CD14-positive monocyte (primary cell): ENCODE measurements around the gene SOCS2. TPM values are rescaled to one million over a fixed set of nuclear protein-coding genes. Genes with fewer than 3 reads are reported as not detected.

ENCODE experiments used
- DNase-seq, 3 donors: peaks; one replicate each; pipeline ENCODE4 v3.0.0-alpha.2; 2011 to 2022
- H2AFZ ChIP-seq: 2 replicates; pipeline ENCODE4 v1.6.0; 2012; ENCODE audit warnings: mild to moderate bottlenecking, low read depth, low read length, inconsistent platforms; ENCODE audit not compliant: insufficient read depth, poor library complexity, severe bottlenecking
- H3K27ac ChIP-seq, 2 donors: 1 replicate in 1 of 2; 2 replicates in 1 of 2; pipeline ENCODE4 v1.5.1; 2012 to 2013; ENCODE audit warnings: low read length in 2 of 2, control low read depth in 1 of 2, inconsistent platforms in 1 of 2, low read depth in 1 of 2, mild to moderate bottlenecking in 1 of 2
- H3K27me3 ChIP-seq, 2 donors: one replicate each; pipeline versions ENCODE4 v1.6.0 to v1.6.1; 2011 to 2013; ENCODE audit warnings: low read length in 2 of 2; ENCODE audit not compliant: control insufficient read depth in 2 of 2, insufficient read depth in 2 of 2
- H3K36me3 ChIP-seq, 2 donors: replicated peaks in 1 of 2; 1 replicate in 1 of 2; 2 replicates in 1 of 2; pipeline versions ENCODE4 v1.5.1 to v1.6.1; 2012 to 2013; ENCODE audit warnings: low read length in 2 of 2, control low read depth in 1 of 2, inconsistent platforms in 1 of 2, mild to moderate bottlenecking in 1 of 2; ENCODE audit not compliant: insufficient read depth in 2 of 2, control insufficient read depth in 1 of 2
- H3K4me1 ChIP-seq, 2 donors: 1 replicate in 1 of 2; 2 replicates in 1 of 2; pipeline versions ENCODE4 v1.5.1 to v1.6.1; 2012 to 2013; ENCODE audit warnings: low read length in 2 of 2, control low read depth in 1 of 2, inconsistent platforms in 1 of 2, mild to moderate bottlenecking in 1 of 2, moderate library complexity in 1 of 2; ENCODE audit not compliant: insufficient read depth in 2 of 2, control insufficient read depth in 1 of 2
- H3K4me2 ChIP-seq: replicated peaks from 2 replicates; pipeline ENCODE3; 2012; ENCODE audit warnings: low read length, moderate library complexity, mild to moderate bottlenecking; ENCODE audit not compliant: poor library complexity, severe bottlenecking; ENCODE audit errors: extremely low read depth
- H3K4me3 ChIP-seq, 3 experiments: fragments of 200-600 bp in 1 of 3; sonication (generic) in 1 of 3; replicated peaks in 1 of 3; 1 replicate in 2 of 3; 2 replicates in 1 of 3; pipeline ENCODE4 v1.5.1; 2011 to 2013; ENCODE audit warnings: low read length in 3 of 3, mild to moderate bottlenecking in 3 of 3, control low read depth in 2 of 3, low read depth in 2 of 3, inconsistent platforms in 1 of 3, moderate library complexity in 1 of 3
- H3K79me2 ChIP-seq: 2 replicates; pipeline ENCODE4 v1.6.0; 2012; ENCODE audit warnings: mild to moderate bottlenecking, control low read depth, inconsistent platforms, low read length, moderate library complexity; ENCODE audit not compliant: insufficient read depth
- H3K9ac ChIP-seq: 2 replicates; pipeline ENCODE4 v1.6.0; 2017; ENCODE audit warnings: low read length, mild to moderate bottlenecking; ENCODE audit not compliant: insufficient read depth, poor library complexity, severe bottlenecking
- H3K9me3 ChIP-seq, 2 donors: replicated peaks in 1 of 2; 1 replicate in 1 of 2; 2 replicates in 1 of 2; pipeline versions ENCODE4 v1.5.1 to v1.6.1; 2012 to 2013; ENCODE audit warnings: low read length in 2 of 2, control low read depth in 1 of 2; ENCODE audit not compliant: control insufficient read depth in 1 of 2, insufficient read depth in 1 of 2
- H4K20me1 ChIP-seq: 2 replicates; pipeline ENCODE4 v1.6.0; 2012; ENCODE audit warnings: mild to moderate bottlenecking, low read length, control low read depth, moderate library complexity; ENCODE audit not compliant: insufficient read depth
- H3K27ac Mint-ChIP-seq, 7 donors: one replicate each; pipeline ENCODE4 v1.8.0; 2020; ENCODE audit warnings: mild to moderate bottlenecking in 7 of 7, mixed read lengths in 7 of 7, moderate library complexity in 6 of 7, inconsistent platforms in 2 of 7
- H3K27me3 Mint-ChIP-seq, 3 donors: one replicate each; pipeline ENCODE4 v1.8.0; 2021 to 2022; ENCODE audit warnings: low read depth in 3 of 3, mild to moderate bottlenecking in 3 of 3, mixed read lengths in 3 of 3, moderate library complexity in 3 of 3, inconsistent platforms in 1 of 3
- H3K36me3 Mint-ChIP-seq, 2 donors: one replicate each; pipeline ENCODE4 v1.8.0; 2020; ENCODE audit warnings: mixed read lengths in 2 of 2, inconsistent platforms in 1 of 2, mild to moderate bottlenecking in 1 of 2
- H3K4me1 Mint-ChIP-seq: one replicate; pipeline ENCODE4 v1.8.0; 2020; ENCODE audit warnings: mild to moderate bottlenecking, mixed read lengths
- H3K4me3 Mint-ChIP-seq, 2 donors: one replicate each; pipeline ENCODE4 v1.8.0; 2020; ENCODE audit warnings: mild to moderate bottlenecking in 2 of 2, mixed read lengths in 2 of 2, moderate library complexity in 1 of 2
- H3K9me3 Mint-ChIP-seq, 7 donors: one replicate each; pipeline ENCODE4 v1.8.0; 2020 to 2022; ENCODE audit warnings: mixed read lengths in 7 of 7, mild to moderate bottlenecking in 6 of 7, moderate library complexity in 6 of 7, inconsistent platforms in 2 of 7
- WGBS: methylation state at CpG from one replicate; pipeline ENCODE4 v1.1.5; 2013; ENCODE audit warnings: missing lambda C conversion rate; ENCODE audit not compliant: insufficient coverage; 5-methylcytosine and 5-hydroxymethylcytosine counted together
- intact Hi-C, 2 donors: fragments of 100-400 bp; cut with micrococcal nuclease; formaldehyde crosslinking; loops; one replicate each; pipeline versions ENCODE4 v1.15.0 to v1.15.1; 2023
- polyA plus RNA-seq, 3 donors: library from polyadenylated mRNA; depleted of rRNA in 1 of 3; unstranded in 2 of 3; stranded (reverse) in 1 of 3; fragments of 300-500 nt in 2 of 3; fragments of >200 nt in 1 of 3; fragmentation: Illumina TruSeq in 2 of 3; gene quantifications; 1 replicate in 2 of 3; 2 replicates in 1 of 3; pipeline ENCODE4 v1.2.3, GENCODE V29; 2012 to 2021
- TF ChIP-seq, protein P1 (sequence below): fragments of 200-600 bp; IDR thresholded peaks from one replicate; pipeline ENCODE4 v1.8.0; 2022; ENCODE audit warnings: antibody characterized with exemption, mild to moderate bottlenecking

The SOCS2 gene
- polyA plus RNA-seq, 3 donors = 0.18 to 0.91 (median 0.22) TPM

DNA sequence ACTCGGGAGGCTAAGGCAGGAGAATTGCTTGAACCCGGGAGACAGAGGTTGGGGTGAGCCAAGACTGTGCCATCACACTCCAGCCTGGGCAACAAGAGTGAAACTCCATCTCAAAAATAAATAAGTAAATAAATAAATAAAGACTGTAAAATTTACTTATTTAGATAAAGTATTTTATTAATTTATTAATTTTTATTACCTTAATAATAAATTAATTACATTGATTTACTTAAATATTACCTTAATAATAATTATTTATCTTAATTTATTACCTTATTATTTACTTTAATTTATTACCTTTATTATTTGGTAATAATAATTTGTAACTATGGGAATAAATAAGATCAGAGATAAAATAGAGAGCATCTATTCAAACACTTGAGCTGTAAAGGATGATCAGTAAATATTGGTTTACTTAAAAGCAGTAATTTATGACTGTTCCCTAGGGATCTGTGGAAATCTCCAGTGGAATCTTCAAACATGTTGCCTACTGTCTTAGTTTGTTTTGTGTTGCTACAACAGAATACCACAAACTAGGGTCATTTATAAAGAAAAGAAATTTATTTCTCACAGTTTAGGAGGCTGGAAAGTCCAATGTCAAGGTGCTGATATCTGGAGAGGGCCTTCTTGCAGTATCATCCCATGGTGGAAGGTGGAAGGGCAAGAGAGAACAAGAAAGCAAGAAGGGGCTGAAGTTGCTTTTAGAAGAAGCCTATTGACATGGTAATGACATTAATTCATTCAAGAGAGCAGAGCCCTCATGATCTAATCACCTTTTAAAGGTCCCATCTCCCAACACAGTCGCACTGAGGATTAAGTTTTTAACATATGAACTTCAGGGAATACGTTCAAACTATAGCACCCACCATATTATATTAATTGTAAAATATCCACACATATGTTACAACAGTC, 37.1 kb downstream of the SOCS2 start:
- intact Hi-C loops = no loop called here
- H3K9me3 ChIP-seq = no peaks in the 10 kb centered on the region
- no peaks in the 10 kb centered on the region for H3K36me3 Mint-ChIP-seq
- no peaks in the 10 kb centered on the region for H3K36me3 ChIP-seq
- H3K4me1 Mint-ChIP-seq = peaks cover 6% of the 10 kb centered on the region
- no peak overlapping the region for H3K9ac ChIP-seq
- TF ChIP-seq, protein P1, sequence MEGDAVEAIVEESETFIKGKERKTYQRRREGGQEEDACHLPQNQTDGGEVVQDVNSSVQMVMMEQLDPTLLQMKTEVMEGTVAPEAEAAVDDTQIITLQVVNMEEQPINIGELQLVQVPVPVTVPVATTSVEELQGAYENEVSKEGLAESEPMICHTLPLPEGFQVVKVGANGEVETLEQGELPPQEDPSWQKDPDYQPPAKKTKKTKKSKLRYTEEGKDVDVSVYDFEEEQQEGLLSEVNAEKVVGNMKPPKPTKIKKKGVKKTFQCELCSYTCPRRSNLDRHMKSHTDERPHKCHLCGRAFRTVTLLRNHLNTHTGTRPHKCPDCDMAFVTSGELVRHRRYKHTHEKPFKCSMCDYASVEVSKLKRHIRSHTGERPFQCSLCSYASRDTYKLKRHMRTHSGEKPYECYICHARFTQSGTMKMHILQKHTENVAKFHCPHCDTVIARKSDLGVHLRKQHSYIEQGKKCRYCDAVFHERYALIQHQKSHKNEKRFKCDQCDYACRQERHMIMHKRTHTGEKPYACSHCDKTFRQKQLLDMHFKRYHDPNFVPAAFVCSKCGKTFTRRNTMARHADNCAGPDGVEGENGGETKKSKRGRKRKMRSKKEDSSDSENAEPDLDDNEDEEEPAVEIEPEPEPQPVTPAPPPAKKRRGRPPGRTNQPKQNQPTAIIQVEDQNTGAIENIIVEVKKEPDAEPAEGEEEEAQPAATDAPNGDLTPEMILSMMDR = no peak
- H4K20me1 ChIP-seq = no peaks in the 10 kb centered on the region
- no peak overlapping the region for H3K4me2 ChIP-seq
- no peak overlapping the region for H3K4me3 ChIP-seq
- no peaks in the 10 kb centered on the region for H3K4me1 ChIP-seq
- peaks cover 0 to 2% (median 0%) of the 10 kb centered on the region in 7 donors for H3K9me3 Mint-ChIP-seq
- peaks cover 0 to 2% of the 10 kb centered on the region in 2 donors for H3K27me3 ChIP-seq
- H2AFZ ChIP-seq = no peak overlapping the region
- no peak overlapping the region for H3K4me3 Mint-ChIP-seq
- WGBS = no CpG with 5 or more reads among the region's 4 CpGs
- no peaks in the 10 kb centered on the region for H3K79me2 ChIP-seq
- no peak overlapping the region for H3K27ac ChIP-seq
- peaks cover 2 to 7% (median 3%) of the 10 kb centered on the region in 3 donors for H3K27me3 Mint-ChIP-seq
- H3K27ac Mint-ChIP-seq = no peak overlapping the region
- no peak for DNase-seq

DNA sequence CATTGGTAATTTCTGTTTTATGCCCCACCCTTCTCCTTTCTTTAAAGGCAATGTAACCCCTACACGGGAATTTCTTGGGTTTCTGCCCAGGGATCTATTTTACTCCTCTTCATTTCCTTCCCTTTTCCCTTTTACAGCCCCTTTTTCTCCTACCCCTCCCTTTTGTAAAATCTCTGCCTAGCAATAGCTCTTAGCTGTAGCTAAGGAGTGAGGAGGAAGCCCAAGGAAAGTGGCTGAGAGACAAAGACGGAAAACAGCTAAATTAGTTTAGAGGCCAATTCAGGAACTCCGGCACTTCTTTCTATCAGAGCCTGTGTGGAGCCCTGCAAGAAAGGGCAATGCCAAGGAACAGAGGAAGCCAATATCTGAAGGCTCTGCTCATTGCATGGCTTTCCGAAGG, 40.3 kb downstream of the SOCS2 start:
- H3K27me3 ChIP-seq = peaks cover 0 to 2% of the 10 kb centered on the region in 2 donors
- H3K27ac Mint-ChIP-seq = no peak overlapping the region
- H3K27ac ChIP-seq = no peak overlapping the region
- H3K9me3 Mint-ChIP-seq = peaks cover 0 to 6% (median 0%) of the 10 kb centered on the region in 7 donors
- H3K4me2 ChIP-seq = no peak overlapping the region
- DNase-seq = no peak
- no peak overlapping the region for H3K4me3 ChIP-seq
- H3K4me3 Mint-ChIP-seq = no peak overlapping the region
- TF ChIP-seq, protein P1 = no peak
- no peaks in the 10 kb centered on the region for H3K36me3 ChIP-seq
- no peak overlapping the region for H3K9ac ChIP-seq
- no peaks in the 10 kb centered on the region for H3K36me3 Mint-ChIP-seq
- H3K4me1 ChIP-seq = peaks cover 0 to 4% of the 10 kb centered on the region in 2 donors
- H3K4me1 Mint-ChIP-seq = peaks cover 12% of the 10 kb centered on the region
- no peak overlapping the region for H2AFZ ChIP-seq
- no peaks in the 10 kb centered on the region for H3K9me3 ChIP-seq
- intact Hi-C loops = no loop called here
- no peaks in the 10 kb centered on the region for H3K79me2 ChIP-seq
- H4K20me1 ChIP-seq = no peaks in the 10 kb centered on the region
- H3K27me3 Mint-ChIP-seq = peaks cover 2 to 9% (median 2%) of the 10 kb centered on the region in 3 donors
- WGBS = 35% methylated on average over 3 of the region's 4 CpGs
